GM21360 (cell line): ENCODE results near the gene LMTK3.
A peak's percentile ranks its signal among the peaks of the same experiment; 100 is the strongest.

Experiments used
- ATAC-seq: cut with Tn5 transposase; IDR thresholded peaks from one replicate; pipeline ENCODE4 v1.9.1; 2021; ENCODE audit warnings: mild to moderate bottlenecking, moderate library complexity; ENCODE audit not compliant: unreplicated experiment

Gene LMTK3

GRCh38 chr19:48452289-48453190, 59.1 kb downstream of the LMTK3 start:
- no peak for ATAC-seq

- no peak for ATAC-seq
Observed at GRCh38 chr19:48451624-48452023, 60.0 kb downstream of the LMTK3 start.

DNA sequence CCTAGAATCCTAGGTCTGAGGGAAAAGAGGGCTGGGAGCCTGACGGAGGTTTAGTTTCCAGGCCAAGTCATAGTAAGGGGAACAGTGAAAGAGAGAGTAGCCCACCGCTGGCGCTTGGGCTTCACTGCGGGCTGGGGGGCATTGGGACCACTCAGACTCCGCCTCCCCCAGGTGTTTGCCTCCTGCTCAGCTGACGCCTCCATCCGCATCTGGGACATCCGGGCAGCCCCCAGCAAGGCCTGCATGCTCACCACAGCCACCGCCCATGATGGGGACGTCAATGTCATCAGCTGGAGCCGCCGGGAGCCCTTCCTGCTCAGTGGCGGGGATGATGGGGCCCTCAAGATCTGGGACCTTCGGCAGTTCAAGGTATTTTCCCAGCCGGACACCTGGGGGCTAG, 60.8 kb downstream of the LMTK3 start:
- ATAC-seq = no peak

- no peak for ATAC-seq
Observed at GRCh38 chr19:48450441-48450840, 61.2 kb downstream of the LMTK3 start.

DNA sequence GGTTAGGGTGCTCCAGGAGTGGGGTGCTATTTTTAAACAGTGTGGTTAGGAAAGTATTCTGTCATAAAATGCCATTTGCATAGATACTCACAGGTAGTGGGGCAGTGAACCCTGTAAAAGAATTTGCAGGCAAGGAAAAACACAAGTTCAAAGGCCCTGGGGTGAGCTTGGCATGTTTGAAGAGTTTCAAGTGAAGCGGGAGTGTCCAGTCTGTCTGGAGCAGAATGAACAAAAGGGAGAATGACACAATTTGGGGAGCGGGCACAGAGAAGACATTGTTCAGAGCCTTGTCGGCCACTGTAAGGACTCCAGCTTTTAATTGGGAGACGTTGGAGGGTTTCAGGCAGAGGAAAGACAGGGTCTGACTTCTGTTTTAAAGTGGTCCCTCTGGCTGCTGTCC, 63.1 kb downstream of the LMTK3 start:
- no peak for ATAC-seq

DNA sequence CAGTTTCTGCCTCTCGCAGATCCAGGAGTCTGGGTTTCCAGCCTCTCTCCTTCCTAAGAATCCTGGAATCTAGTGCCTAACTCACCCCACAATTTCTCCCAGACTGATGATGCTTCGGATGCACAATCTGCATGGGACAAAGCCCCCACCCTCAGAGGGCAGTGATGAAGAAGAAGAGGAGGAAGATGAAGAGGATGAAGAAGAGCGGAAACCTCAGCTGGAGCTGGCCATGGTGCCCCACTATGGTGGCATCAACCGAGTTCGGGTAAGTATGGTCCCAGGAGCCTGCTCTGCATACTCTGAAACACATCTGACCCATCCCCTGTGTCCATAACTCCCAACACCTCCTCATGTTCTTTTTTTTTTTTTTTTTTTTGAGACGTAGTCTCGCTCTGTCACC, 65.1 kb downstream of the LMTK3 start:
- ATAC-seq = no peak

DNA sequence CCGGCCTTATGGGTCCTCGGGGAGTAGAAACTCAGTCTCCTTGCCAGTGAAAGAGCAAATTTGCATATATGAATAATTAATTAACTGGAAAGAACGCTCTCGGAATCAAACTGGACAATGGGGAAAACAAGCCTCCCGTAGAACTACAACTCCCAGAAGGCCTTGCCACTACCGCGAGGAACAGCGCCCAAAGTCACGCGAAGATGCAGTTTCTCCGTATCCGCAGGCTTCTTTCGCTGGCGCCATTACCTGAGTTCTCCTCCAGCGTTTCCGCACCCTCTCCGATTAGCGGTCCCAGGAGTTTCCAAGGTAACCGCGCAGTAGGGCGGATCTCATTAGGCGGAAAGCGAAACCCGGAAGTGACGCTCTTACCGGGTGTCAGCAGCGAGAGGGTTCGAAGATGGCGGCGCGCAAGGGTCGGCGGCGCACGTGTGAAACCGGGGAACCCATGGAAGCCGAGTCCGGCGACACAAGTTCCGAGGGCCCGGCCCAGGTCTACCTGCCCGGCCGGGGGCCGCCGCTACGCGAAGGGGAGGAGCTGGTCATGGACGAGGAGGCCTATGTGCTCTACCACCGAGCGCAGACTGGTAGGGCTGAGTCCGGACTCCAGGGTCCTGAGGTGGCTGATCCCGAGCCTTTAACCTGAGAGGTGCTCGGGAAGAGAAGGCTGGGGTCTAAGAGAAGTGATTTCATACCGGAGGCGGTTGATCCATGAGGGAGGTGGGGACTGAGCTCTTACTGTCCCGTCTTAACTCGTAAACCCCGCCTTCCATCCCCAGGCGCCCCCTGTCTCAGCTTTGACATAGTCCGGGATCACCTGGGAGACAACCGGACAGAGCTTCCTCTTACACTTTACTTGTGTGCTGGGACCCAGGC, 65.8 kb downstream of the LMTK3 start, which contains the start of gene GRWD1:
Gene GRWD1 (plus strand): TSS at position 378 of the 876 bp plus-strand sequence. CDS start 23 bp downstream, at position 401.
- ATAC-seq = peak; percentile 77

DNA sequence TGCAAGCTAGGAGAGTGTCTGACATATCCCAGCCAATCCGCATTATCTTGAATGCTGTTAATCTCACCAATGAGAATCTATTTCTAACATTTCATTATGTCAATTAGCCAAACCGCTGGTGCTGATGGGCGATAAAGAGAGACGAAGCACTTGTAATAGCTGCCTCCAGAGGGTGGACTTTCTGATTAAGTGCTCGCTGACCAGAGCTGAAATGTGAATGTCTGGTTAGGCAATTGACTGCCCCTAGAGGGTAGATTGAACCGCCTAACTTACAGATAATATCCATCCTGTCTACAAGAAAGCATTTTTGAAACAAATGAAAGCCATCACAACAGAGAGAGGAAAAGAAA, 66.4 kb downstream of the LMTK3 start:
- peak; percentile 22 for ATAC-seq

DNA sequence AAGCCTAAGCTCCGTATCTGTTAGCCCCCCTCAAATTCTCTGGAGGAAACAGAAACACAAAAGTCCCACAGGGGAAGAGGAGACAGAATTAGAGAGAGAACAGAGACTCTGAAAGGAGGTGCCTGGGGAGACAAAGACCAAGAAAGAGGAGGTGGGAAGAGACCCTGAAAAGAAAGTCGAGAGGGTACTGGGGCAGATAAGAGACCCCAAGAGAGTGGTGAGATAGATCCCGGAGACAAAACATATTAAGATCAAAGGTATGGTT, 66.8 kb downstream of the LMTK3 start:
- no peak for ATAC-seq

DNA sequence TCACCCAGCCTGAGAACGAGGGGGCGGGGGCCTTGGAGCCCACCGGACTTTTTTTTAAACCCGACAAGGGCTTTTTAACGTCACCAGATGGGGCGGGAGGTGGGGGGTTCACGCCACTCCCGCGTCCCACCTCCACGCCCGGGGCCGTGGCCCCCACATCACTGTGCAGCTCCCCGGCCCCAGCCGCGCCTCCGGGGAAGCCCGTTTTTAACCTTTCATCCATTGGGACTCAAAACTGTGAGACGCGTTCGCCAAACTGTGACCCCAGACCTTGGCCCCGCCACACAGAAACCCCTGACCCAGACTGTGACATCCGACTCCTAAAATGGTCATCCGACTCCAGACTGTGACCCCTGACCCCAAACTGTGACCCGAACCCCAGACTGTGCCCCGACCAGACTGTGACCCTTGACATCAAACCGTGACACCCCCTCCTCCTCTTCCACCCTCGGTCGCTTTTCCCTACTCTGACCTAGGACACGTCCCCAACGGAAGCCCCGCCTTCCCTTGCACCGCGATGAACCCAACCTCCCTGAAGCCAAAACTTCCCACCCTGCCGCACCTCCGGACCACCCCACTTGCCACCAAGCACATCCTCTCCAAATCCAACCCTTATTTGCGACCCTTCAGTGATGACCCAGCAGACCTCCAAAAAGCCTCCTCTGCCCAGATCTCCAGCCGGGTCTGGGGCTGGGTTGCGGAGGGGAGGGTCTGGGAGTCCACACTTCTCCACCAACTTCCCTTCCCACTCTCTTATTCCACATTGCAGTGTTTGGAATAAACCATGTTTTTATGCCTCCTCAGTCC, 67.3 kb downstream of the LMTK3 start:
- ATAC-seq = no peak

- ATAC-seq = no peak
Observed at GRCh38 chr19:48443731-48444128, 67.9 kb downstream of the LMTK3 start.

DNA sequence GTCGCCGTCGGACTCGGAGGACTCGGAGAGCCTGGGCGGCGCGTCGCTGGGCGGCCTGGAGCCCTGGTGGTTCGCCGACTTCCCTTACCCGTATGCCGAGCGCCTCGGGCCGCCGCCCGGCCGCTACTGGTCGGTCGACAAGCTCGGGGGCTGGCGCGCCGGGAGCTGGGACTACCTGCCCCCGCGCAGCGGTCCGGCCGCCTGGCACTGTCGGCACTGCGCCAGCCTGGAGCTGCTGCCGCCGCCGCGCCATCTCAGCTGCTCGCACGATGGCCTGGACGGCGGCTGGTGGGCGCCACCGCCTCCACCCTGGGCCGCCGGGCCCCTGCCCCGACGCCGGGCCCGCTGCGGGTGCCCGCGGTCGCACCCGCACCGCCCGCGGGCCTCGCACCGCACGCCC, 68.4 kb downstream of the LMTK3 start:
- no peak for ATAC-seq

- ATAC-seq = no peak
Observed at GRCh38 chr19:48442116-48443035, 69.3 kb downstream of the LMTK3 start.

DNA sequence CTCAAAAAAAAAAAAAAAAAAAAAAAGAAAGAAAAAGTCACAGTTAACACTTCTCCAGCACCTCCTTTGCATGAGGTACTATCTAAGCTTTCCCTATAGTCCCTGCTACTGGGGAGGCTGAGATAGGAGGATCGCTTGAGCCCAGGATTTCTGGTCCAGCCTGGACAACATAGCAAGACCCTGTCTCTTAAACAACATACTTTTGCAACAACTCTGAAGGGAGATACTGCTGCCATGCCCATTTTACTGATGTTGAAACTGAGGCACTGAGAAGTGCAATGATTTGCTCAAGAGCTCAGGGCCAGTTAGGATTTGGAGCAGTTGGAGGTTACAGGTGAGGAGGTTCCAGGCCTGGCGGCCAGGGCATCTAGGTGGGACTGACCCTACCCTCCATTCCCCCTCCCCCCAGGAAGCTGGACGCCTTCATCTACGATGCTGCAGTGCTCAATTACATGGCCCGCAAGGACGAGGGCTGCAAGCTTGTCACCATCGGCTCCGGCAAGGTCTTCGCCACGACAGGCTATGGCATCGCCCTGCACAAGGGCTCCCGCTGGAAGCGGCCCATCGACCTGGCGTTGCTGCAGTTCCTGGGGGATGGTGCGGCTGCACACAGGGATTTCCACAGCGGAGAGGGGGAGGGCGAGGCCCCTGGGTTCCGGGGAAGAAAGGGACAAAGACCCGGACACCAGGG, 70.1 kb downstream of the LMTK3 start:
- ATAC-seq = no peak

DNA sequence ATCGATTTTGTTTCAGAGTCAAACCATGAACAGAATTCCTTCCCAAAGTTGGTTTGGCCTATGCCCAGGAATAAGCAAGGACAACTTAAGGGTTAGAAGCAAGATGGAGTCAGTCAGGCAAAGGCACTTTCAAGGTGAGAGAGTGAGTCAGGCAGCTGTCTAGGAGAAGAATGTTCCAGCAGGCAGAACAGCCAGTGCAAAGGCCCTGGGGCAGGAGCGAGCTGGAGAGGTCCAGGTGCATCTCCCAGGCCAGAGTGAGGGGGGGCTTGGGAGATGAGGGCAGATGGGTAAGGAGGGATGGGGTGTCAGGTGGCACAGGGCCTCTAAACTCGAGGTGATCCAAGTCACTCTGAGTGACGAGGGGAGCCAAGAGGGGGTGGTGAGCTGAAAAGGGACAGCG, 75.0 kb downstream of the LMTK3 start:
- ATAC-seq = no peak
